ENCODE results near the gene BAD. TPM values are rescaled to one million over a fixed set of nuclear protein-coding genes. Genes with fewer than 3 reads are reported as not detected.

The BAD gene
- total and polyA plus RNA-seq, 10 of the 15 experiments (the other 5 are each of a cell fraction or from before 2014, with no cell fraction given), result 1.5 to 67.2 (median 39.6) TPM

DNA sequence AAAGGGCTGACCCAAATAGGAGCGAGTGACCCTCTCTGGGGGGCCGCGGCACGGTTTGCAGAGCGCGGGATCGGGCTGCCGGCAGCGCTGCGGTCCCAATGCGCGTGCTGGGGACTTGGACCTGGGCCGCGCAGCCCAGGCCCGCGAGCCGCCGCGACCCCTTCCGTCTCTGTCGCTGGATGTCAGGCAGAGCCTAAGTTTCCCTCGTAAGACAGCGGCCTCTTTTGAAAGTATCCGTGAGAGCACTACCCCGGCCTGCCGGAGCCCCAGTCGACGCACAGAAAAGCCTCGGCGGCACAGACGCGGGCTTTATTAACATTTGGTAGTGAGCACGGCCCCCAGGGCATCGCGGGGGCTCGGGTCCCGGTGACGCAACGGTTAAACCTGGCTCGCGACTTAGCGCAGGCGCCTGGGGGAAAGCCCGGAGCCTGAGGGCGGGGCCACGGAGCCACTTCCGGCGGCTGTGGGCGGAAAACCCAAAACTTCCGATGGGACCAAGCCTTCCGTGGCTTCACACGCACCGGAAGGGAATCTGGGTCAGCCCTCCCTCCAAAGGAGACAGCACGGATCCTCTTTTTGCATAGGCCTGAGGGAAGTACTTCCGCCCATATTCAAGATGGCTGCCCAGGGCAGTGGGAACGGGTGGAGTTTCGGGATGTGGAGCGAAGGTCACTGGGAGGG lies 14.8 kb downstream of the BAD start (continued):
- no peak for TF ChIP-seq E2F4 (IDR thresholded peaks at IDR 0.05; ENCODE audit: low read depth, low read length)
- peak; percentile 15 for TF ChIP-seq RELA (IDR thresholded peaks at IDR 0.05; ENCODE audit: borderline replicate concordance, partially characterized antibody)
- no peak for TF ChIP-seq RAD51 (IDR thresholded peaks at IDR 0.05)
- TF ChIP-seq GABPA (IDR thresholded peaks at IDR 0.05; ENCODE audit: low read depth), result peak; percentile 99
- TF ChIP-seq CUX1 (IDR thresholded peaks at IDR 0.05; ENCODE audit: insufficient replicate concordance, low read depth, low read length), result peak; percentile 51
- peak; percentile 17 for TF ChIP-seq GATAD2B (conservative IDR thresholded peaks at IDR 0.05; ENCODE audit: low read depth)
- peak; percentile 29 for TF ChIP-seq MXI1 (IDR thresholded peaks at IDR 0.05; ENCODE audit: low read depth, low read length)
- TF ChIP-seq ZNF622 (IDR thresholded peaks at IDR 0.05), result no peak
- peak; percentile 99 for TF ChIP-seq RELB (IDR thresholded peaks at IDR 0.05; ENCODE audit: low read depth)
- peak; percentile 88 for TF ChIP-seq POLR2AphosphoS2 (IDR thresholded peaks at IDR 0.05; ENCODE audit: low read depth, low read length)
- TF ChIP-seq CEBPB (IDR thresholded peaks at IDR 0.05; ENCODE audit: borderline replicate concordance in 1 of 2, low read depth in 2 of 2, low read length in 2 of 2), result peak in 1 of 2 experiments; percentile 48; a peak in 1 of 4 replicates
- no peak for TF ChIP-seq BRCA1 (IDR thresholded peaks at IDR 0.05; ENCODE audit: low read depth, low read length)
- TF ChIP-seq PAX5 (IDR thresholded peaks at IDR 0.05; ENCODE audit: borderline replicate concordance, low read depth, low read length), result no peak
- TF ChIP-seq LARP7 (IDR thresholded peaks at IDR 0.05), result peak; percentile 80; the same call in 1 of the 2 replicates
- TF ChIP-seq, protein P1, sequence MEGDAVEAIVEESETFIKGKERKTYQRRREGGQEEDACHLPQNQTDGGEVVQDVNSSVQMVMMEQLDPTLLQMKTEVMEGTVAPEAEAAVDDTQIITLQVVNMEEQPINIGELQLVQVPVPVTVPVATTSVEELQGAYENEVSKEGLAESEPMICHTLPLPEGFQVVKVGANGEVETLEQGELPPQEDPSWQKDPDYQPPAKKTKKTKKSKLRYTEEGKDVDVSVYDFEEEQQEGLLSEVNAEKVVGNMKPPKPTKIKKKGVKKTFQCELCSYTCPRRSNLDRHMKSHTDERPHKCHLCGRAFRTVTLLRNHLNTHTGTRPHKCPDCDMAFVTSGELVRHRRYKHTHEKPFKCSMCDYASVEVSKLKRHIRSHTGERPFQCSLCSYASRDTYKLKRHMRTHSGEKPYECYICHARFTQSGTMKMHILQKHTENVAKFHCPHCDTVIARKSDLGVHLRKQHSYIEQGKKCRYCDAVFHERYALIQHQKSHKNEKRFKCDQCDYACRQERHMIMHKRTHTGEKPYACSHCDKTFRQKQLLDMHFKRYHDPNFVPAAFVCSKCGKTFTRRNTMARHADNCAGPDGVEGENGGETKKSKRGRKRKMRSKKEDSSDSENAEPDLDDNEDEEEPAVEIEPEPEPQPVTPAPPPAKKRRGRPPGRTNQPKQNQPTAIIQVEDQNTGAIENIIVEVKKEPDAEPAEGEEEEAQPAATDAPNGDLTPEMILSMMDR (IDR thresholded peaks at IDR 0.05 in 2 of 3, conservative IDR thresholded peaks at IDR 0.05 in 1 of 3; ENCODE audit: control insufficient read depth in 2 of 3, extremely low read depth in 1 of 3, insufficient read depth in 1 of 3, low read depth in 3 of 3, low read length in 3 of 3), result peak in 1 of 3 experiments; percentile 32; a peak in 2 of 6 replicates
- TF ChIP-seq ZNF217 (IDR thresholded peaks at IDR 0.05), result no peak
- no peak for TF ChIP-seq FOS (IDR thresholded peaks at IDR 0.05; ENCODE audit: borderline replicate concordance, extremely low read depth, insufficient read length)
- TF ChIP-seq CREB1 (IDR thresholded peaks at IDR 0.05; ENCODE audit: low read depth), result peak; percentile 86
- TF ChIP-seq YBX1 (IDR thresholded peaks at IDR 0.05), result no peak
- TF ChIP-seq SREBF2 (IDR thresholded peaks at IDR 0.05; ENCODE audit: low read length), result peak; percentile 52; the same call in 1 of the 2 replicates
- peak; percentile 50 for TF ChIP-seq NRF1 (conservative IDR thresholded peaks at IDR 0.05; ENCODE audit: low read depth, low read length)
